Heart right ventricle (tissue), 16 donors: ENCODE measurements around the gene SETD2. TPM values are rescaled to one million over a fixed set of nuclear protein-coding genes. Genes with fewer than 3 reads are reported as not detected.
"Not testable (repeated sequence)": the region's sequence is repeated elsewhere in the genome, so short reads cannot be mapped to it uniquely, and the experiment has no call there.

Experiments
- ATAC-seq, 8 donors: fragments of 200-7000 bp; cut with Tn5 transposase; one replicate each; pipeline ENCODE4 v1.9.1; 2020; ENCODE audit warnings: mild to moderate bottlenecking in 8 of 8, moderate library complexity in 8 of 8, moderate number of reproducible peaks in 1 of 8
- DNase-seq, 2 donors: peaks; one replicate each; pipeline ENCODE4 v3.0.0-alpha.2; 2020
- H3K27ac ChIP-seq, 10 donors: fragments of 200-600 bp; sonication (generic) in 2 of 10; one replicate each; pipeline versions ENCODE4 v1.5.0 to v1.8.0; 2020 to 2022; ENCODE audit warnings: mild to moderate bottlenecking in 3 of 10
- H3K27me3 ChIP-seq, 7 donors: fragments of 200-600 bp; one replicate each; pipeline ENCODE4 v1.8.0; 2021 to 2022; ENCODE audit warnings: mild to moderate bottlenecking in 2 of 7
- H3K36me3 ChIP-seq, 9 donors: fragments of 200-600 bp; sonication (generic) in 1 of 9; one replicate each; pipeline versions ENCODE4 v1.5.0 to v1.8.0; 2020 to 2022; ENCODE audit warnings: mild to moderate bottlenecking in 2 of 9
- H3K4me1 ChIP-seq, 9 donors: fragments of 200-600 bp; sonication (generic) in 1 of 9; one replicate each; pipeline versions ENCODE4 v1.5.0 to v1.8.0; 2020 to 2022; ENCODE audit warnings: mild to moderate bottlenecking in 4 of 9
- H3K4me3 ChIP-seq, 10 donors: fragments of 200-600 bp; sonication (generic) in 2 of 10; one replicate each; pipeline versions ENCODE4 v1.5.0 to v1.8.0; 2020 to 2022; ENCODE audit warnings: mild to moderate bottlenecking in 7 of 10, moderate library complexity in 2 of 10
- H3K9me3 ChIP-seq, 11 donors: fragments of 200-600 bp in 10 of 11; sonication (generic) in 2 of 11; one replicate each; pipeline versions ENCODE4 v1.5.0 to v1.8.0; 2013 to 2022; ENCODE audit warnings: mild to moderate bottlenecking in 2 of 11, control low read depth in 1 of 11, moderate library complexity in 1 of 11
- WGBS, 2 donors: extraction: QIAGEN DNeasy Blood & Tissue Kit; methylation state at CpG; one replicate each; pipeline ENCODE4 v1.1.7; 2013; ENCODE audit warnings: inconsistent platforms in 1 of 2; 5-methylcytosine and 5-hydroxymethylcytosine counted together
- intact Hi-C, 10 donors: fragments of 100-400 bp; cut with DNase I; formaldehyde crosslinking; loops; one replicate each; pipeline versions ENCODE4 v1.11.1 to v1.14.2; 2022
- polyA plus RNA-seq, 2 donors: library from polyadenylated mRNA; stranded (reverse); fragments of 200-250 nt; gene quantifications; one replicate each; pipeline ENCODE4 v1.2.3, GENCODE V29; 2013
- total RNA-seq, 10 donors: library from RNA; stranded (reverse); fragmentation: NEBNext Ultra II Directional in 3 of 10; extraction: Animal tissue kit (Norgen Biotek cat#: 25700) in 3 of 10; gene quantifications; one replicate each; pipeline versions ENCODE4 v1.2.1 to v1.2.4, GENCODE V29; 2021 to 2023
- TF ChIP-seq, protein P1 (sequence below), 9 donors: fragments of 200-600 bp; sonication (generic) in 2 of 9; IDR thresholded peaks; one replicate each; pipeline versions ENCODE4 v1.5.0 to v1.8.0; 2021 to 2022; ENCODE audit warnings: antibody characterized with exemption in 9 of 9, mild to moderate bottlenecking in 5 of 9, moderate library complexity in 1 of 9
- donor health status: Arrhythmogenic right ventricular cardiomyopathy.
- donor health status: ischemic (EF 13 %, LVEDD 7.1; RV severe dilation, severe dysfunction).
- donor health status: healthy with polysubstance abuse.
- donor health status: DM: no; HTN: yes; CAD: no.
- donor health status: DM: no; HTN: no; CAD: no.
- donor health status: ischemic (EF 25% LVEDD 6.9; RV normal size, moderate dysfunction).
- donor health status: ischemic (EF 25% LVEDD 5.7; RV mildly dilated, moderate dysfunction).
- donor health status: healthy.
- donor health status: DM: yes; HTN: yes; CAD: no.
- donor health status: Ischemic cardiomyopathy.
- donor health status: ischemic (EF 35%, LVEDD 5.7; RV mildly dilated, moderate dysfunction).
- donor health status: nonischemic (EF 11% LVEDD 7.7; RV severe dilation, severe dysfunction).
- donor health status: DM: yes; HTN: yes; CAD: no.
- donor health status: PGD.
- donor health status: ischemic (EF 29% LVEDD 5.4; RV normal size, mild dysfunction).
- donor health status: nonischemic (EF 23%, LVEDD 6.1; RV moderate dilation, normal function).

The SETD2 gene
- total and polyA plus RNA-seq, 12 donors: 8.6 to 34.4 (median 30.0) TPM

DNA sequence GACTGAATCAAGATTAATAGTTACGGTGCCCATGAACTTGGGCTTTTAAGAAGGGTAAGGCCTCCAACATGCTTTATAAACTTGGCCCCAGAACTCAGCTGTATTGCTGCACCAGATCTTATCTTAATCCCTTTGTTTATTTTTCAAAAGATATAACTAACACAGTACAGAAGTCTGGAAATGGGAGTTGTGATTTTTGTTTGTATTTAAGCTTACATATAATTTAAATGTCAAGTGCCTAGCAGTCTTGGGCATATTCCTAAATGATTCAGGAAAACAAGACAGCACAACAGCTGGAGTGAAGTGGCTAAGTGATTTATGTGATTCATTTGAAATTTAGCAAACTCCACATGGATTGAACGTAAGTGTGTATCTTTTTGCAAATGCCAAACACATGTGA, 128.3 kb downstream of the SETD2 start:
- TF ChIP-seq, protein P1, sequence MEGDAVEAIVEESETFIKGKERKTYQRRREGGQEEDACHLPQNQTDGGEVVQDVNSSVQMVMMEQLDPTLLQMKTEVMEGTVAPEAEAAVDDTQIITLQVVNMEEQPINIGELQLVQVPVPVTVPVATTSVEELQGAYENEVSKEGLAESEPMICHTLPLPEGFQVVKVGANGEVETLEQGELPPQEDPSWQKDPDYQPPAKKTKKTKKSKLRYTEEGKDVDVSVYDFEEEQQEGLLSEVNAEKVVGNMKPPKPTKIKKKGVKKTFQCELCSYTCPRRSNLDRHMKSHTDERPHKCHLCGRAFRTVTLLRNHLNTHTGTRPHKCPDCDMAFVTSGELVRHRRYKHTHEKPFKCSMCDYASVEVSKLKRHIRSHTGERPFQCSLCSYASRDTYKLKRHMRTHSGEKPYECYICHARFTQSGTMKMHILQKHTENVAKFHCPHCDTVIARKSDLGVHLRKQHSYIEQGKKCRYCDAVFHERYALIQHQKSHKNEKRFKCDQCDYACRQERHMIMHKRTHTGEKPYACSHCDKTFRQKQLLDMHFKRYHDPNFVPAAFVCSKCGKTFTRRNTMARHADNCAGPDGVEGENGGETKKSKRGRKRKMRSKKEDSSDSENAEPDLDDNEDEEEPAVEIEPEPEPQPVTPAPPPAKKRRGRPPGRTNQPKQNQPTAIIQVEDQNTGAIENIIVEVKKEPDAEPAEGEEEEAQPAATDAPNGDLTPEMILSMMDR (IDR thresholded peaks at IDR 0.05): no peak
- intact Hi-C loops: no loop called here
- H3K4me1 ChIP-seq: peaks cover 0 to 8% (median 0%) of the 10 kb centered on the region in 9 donors
- no peaks in the 10 kb centered on the region for H3K27me3 ChIP-seq
- no peaks in the 10 kb centered on the region for H3K9me3 ChIP-seq
- H3K36me3 ChIP-seq: peaks cover 0 to 97% (median 48%) of the 10 kb centered on the region in 9 donors
- 85 to 96% methylated on average over 2 of the region's 2 CpGs for WGBS, 2 donors
- no peak for DNase-seq
- ATAC-seq: no peak
- H3K27ac ChIP-seq: no peak overlapping the region
- no peak overlapping the region for H3K4me3 ChIP-seq

DNA sequence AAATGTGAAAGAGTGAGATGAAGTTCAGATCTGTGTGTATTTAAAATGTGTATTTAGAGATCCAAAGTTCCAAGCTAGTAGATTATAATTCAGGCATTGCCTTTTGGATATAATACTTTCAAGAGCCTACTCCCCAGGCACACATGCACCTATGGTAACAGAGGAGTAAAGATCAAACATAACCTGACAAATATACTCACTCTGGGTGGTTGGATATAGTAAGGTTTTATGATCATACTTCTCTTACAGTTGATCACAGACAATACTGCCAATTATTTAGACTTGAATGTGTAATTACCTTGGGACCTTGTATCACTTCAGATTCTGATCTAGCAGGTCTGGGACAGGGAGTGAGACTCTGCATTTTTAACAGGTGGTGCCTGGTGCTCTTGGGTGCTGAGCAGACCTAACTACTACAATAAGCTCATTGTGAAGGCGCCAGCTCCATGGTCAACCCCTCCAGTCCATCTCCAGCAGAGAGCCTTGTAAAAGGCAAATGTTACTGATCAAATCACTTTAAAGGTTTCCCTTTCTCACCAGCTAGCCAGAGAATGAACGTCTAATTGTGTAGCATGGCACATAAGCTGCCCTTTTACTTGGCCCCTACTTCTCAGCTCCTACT, 128.9 kb downstream of the SETD2 start:
- WGBS, 2 donors: 84 to 85% methylated on average over 2 of the region's 2 CpGs

DNA sequence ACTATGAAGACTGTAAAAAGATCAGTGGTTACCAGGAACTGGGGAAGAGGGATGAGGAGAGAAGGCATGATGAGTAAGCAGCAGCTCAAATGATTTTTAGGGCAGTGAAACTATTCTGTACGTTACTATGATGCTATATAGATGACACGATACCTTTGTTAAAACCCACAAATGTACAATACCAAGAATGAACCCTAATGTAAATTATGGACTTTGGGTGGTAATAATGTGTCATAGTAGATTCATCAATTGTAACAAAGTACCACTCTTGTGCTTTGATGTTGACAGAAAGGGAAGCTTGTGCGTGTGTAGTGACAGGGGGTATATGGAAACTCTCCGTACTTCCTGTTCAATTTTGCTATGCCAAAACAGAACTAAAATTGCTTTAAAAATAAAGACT, 132.9 kb downstream of the SETD2 start:
- DNase-seq, intact Hi-C loops, H3K27ac ChIP-seq, H3K27me3 ChIP-seq, H3K9me3 ChIP-seq, H3K4me1 ChIP-seq, ATAC-seq, H3K4me3 ChIP-seq: not testable (repeated sequence)
- WGBS, 2 donors: 81 to 93% methylated on average over 4 of the region's 4 CpGs
- peaks cover 0 to 87% (median 17%) of the 10 kb centered on the region in 9 donors for H3K36me3 ChIP-seq

More for the DNA sequence above, 128.9 kb downstream of the SETD2 start:
- TF ChIP-seq, protein P1 (IDR thresholded peaks at IDR 0.05): no peak
- ATAC-seq: no peak
- intact Hi-C loops: no loop called here
- Histone ChIP-seq H3K27me3 (no peaks in the 10 kb centered on the region), H3K4me3 (no peak overlapping the region), H3K27ac (no peak overlapping the region), H3K9me3 (no peaks in the 10 kb centered on the region), H3K4me1 (peaks cover 0 to 8% (median 0%) of the 10 kb centered on the region in 9 donors), H3K36me3 (peaks cover 0 to 96% (median 43%) of the 10 kb centered on the region in 9 donors)
- no peak for DNase-seq

DNA sequence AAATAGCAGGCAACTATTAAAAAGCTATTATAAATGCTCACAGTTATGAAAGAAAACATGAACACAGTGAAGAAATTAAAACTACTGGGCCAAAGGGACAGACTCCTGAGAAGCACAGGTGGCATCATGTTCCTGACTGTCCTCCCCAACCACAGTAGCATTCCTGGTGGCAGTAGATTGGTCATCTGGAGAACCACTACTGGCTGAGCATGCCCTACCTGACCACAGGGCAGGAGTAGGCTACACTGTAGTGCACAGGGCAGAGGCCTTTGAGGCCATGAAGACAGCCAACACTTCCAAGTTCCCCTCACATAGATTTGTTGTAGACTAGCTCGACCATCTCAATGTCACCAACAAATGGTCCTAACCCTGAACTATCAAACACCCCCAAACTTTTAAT, 135.2 kb downstream of the SETD2 start:
- intact Hi-C loops: no loop called here
- H3K27ac ChIP-seq: no peak overlapping the region
- TF ChIP-seq, protein P1 (IDR thresholded peaks at IDR 0.05): no peak
- H3K4me1 ChIP-seq: peaks cover 0 to 6% (median 0%) of the 10 kb centered on the region in 9 donors
- peaks cover 0 to 64% (median 0%) of the 10 kb centered on the region in 9 donors for H3K36me3 ChIP-seq
- ATAC-seq: no peak
- H3K27me3 ChIP-seq: no peaks in the 10 kb centered on the region
- no peak for DNase-seq
- WGBS, 2 donors: 86 to 94% methylated on average over 1 of the region's 1 CpG
- no peaks in the 10 kb centered on the region for H3K9me3 ChIP-seq
- no peak overlapping the region for H3K4me3 ChIP-seq

DNA sequence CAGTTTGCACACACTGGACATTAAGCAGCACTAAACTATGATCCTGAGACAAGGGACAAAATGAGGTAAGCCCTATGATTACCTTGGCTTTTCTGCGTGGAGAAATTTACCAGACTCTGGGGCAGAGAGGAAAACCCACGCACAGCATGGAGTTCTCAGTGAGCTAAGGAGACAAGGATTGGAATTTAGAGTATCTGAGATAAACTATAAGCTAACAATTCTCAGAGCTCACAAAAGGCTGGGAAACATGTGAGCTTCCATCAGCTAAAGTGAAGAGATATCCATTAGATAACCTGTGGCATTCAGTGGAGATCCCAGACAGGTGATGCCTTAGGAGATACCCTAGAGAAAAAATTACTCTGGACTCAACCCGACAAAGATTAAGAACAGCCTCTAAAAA, 135.8 kb downstream of the SETD2 start:
- Histone ChIP-seq H3K36me3 (peaks cover 0 to 64% (median 0%) of the 10 kb centered on the region in 9 donors), H3K4me3 (no peak overlapping the region), H3K27ac (no peak overlapping the region), H3K27me3 (no peaks in the 10 kb centered on the region), H3K4me1 (peaks cover 0 to 6% (median 0%) of the 10 kb centered on the region in 9 donors), H3K9me3 (no peaks in the 10 kb centered on the region)
- intact Hi-C loops: no loop called here
- 68 to 71% methylated on average over 3 of the region's 3 CpGs for WGBS, 2 donors
- TF ChIP-seq, protein P1 (IDR thresholded peaks at IDR 0.05): no peak
- DNase-seq: no peak
- no peak for ATAC-seq

DNA sequence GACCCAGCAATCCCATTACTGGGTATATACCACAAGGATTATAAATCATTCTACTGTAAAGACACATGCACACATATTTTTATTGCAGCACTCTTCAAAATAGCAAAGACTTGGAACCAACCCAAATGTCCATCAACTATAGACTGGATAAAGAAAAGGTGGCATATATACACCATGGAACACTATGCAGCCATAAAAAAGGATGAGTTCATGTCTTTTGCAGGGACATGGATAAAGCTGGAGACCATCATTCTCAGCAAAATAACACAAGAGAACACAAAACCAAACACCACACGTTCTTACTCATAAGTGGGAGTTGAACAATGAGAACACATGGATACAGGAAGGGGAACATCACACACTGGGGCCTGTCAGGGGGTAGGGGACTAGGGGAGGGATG, 137.5 kb downstream of the SETD2 start:
- intact Hi-C loops: not testable (repeated sequence)
- 93 to 100% methylated on average over 1 of the region's 1 CpG for WGBS, 2 donors

More for the DNA sequence above, 137.5 kb downstream of the SETD2 start:
- peaks cover 0 to 53% (median 0%) of the 10 kb centered on the region in 9 donors for H3K36me3 ChIP-seq
- H3K27ac ChIP-seq, DNase-seq, H3K9me3 ChIP-seq, H3K27me3 ChIP-seq, H3K4me3 ChIP-seq, ATAC-seq: not testable (repeated sequence)
- peaks cover 0 to 13% (median 9%) of the 10 kb centered on the region in 9 donors for H3K4me1 ChIP-seq
